ENCODE measurements around the gene SESN1. TPM values are rescaled to one million over a fixed set of nuclear protein-coding genes. Genes with fewer than 3 reads are reported as not detected.

The SESN1 gene
- polyA plus RNA-seq, 1 donor from 2014 or later = 11.1 TPM

- no peaks in the 10 kb centered on the region for H3K9me3 Mint-ChIP-seq
- no peaks in the 10 kb centered on the region for H3K36me3 Mint-ChIP-seq
- peaks cover 6 to 7% (median 7%) of the 10 kb centered on the region in 3 donors for H3K4me1 Mint-ChIP-seq
- H3K27me3 Mint-ChIP-seq = no peaks in the 10 kb centered on the region
- H3K4me3 Mint-ChIP-seq = no peak overlapping the region
- no peak overlapping the region for H3K27ac Mint-ChIP-seq
Observed at GRCh38 chr6:108948181-108948661, 146.4 kb downstream of the SESN1 start.

GRCh38 chr6:108947114-108947854, 147.4 kb downstream of the SESN1 start:
- H3K27me3 Mint-ChIP-seq = no peaks in the 10 kb centered on the region
- peaks cover 7 to 14% (median 13%) of the 10 kb centered on the region in 3 donors for H3K4me1 Mint-ChIP-seq
- H3K9me3 Mint-ChIP-seq = no peaks in the 10 kb centered on the region
- peak overlapping the region in 1 of 3 donors; percentile 69 for H3K27ac Mint-ChIP-seq
- H3K4me3 Mint-ChIP-seq = no peak overlapping the region
- H3K36me3 Mint-ChIP-seq = no peaks in the 10 kb centered on the region

- no peaks in the 10 kb centered on the region for H3K27me3 Mint-ChIP-seq
- no peak overlapping the region for H3K4me3 Mint-ChIP-seq
- peaks cover 7 to 16% (median 13%) of the 10 kb centered on the region in 3 donors for H3K4me1 Mint-ChIP-seq
- H3K9me3 Mint-ChIP-seq = no peaks in the 10 kb centered on the region
- no peaks in the 10 kb centered on the region for H3K36me3 Mint-ChIP-seq
- H3K27ac Mint-ChIP-seq = peak overlapping the region in 1 of 3 donors; percentile 69
Observed at GRCh38 chr6:108946695-108947094, 148.0 kb downstream of the SESN1 start.

GRCh38 chr6:108945681-108946159, 148.9 kb downstream of the SESN1 start:
- Mint-ChIP-seq H3K27me3 (no peaks in the 10 kb centered on the region), H3K36me3 (no peaks in the 10 kb centered on the region), H3K9me3 (no peaks in the 10 kb centered on the region), H3K4me1 (peaks cover 7 to 16% (median 13%) of the 10 kb centered on the region in 3 donors), H3K27ac (no peak overlapping the region), H3K4me3 (no peak overlapping the region)

GRCh38 chr6:108944707-108945680, 149.7 kb downstream of the SESN1 start:
- Mint-ChIP-seq H3K4me3 (peak overlapping the region in 1 of 4 donors; percentile 6), H3K9me3 (no peaks in the 10 kb centered on the region), H3K27ac (no peak overlapping the region), H3K4me1 (peaks cover 7 to 16% (median 13%) of the 10 kb centered on the region in 3 donors), H3K27me3 (no peaks in the 10 kb centered on the region), H3K36me3 (peaks cover 1% of the 10 kb centered on the region)

GRCh38 chr6:108944071-108944470, 150.6 kb downstream of the SESN1 start:
- peaks cover 7 to 16% (median 13%) of the 10 kb centered on the region in 3 donors for H3K4me1 Mint-ChIP-seq
- no peak overlapping the region for H3K4me3 Mint-ChIP-seq
- no peak overlapping the region for H3K27ac Mint-ChIP-seq
- H3K36me3 Mint-ChIP-seq = peaks cover 1% of the 10 kb centered on the region
- no peaks in the 10 kb centered on the region for H3K27me3 Mint-ChIP-seq
- H3K9me3 Mint-ChIP-seq = no peaks in the 10 kb centered on the region

- peaks cover 7 to 14% (median 13%) of the 10 kb centered on the region in 3 donors for H3K4me1 Mint-ChIP-seq
Observed at GRCh38 chr6:108942556-108943492, 151.8 kb downstream of the SESN1 start.

GRCh38 chr6:108941859-108942258, 152.8 kb downstream of the SESN1 start:
- no peak overlapping the region for H3K27ac Mint-ChIP-seq

More at GRCh38 chr6:108942556-108943492, 151.8 kb downstream of the SESN1 start:
- Mint-ChIP-seq H3K27ac (peak overlapping the region in 1 of 3 donors; percentile 16), H3K27me3 (no peaks in the 10 kb centered on the region), H3K9me3 (no peaks in the 10 kb centered on the region), H3K4me3 (peak overlapping the region in 2 of 4 donors; percentile 3 to 65), H3K36me3 (peaks cover 1% of the 10 kb centered on the region)

GRCh38 chr6:108941281-108941680, 153.4 kb downstream of the SESN1 start:
- peaks cover 0 to 13% (median 10%) of the 10 kb centered on the region in 3 donors for H3K4me1 Mint-ChIP-seq
- H3K36me3 Mint-ChIP-seq = peaks cover 1% of the 10 kb centered on the region
- H3K4me3 Mint-ChIP-seq = no peak overlapping the region
- H3K9me3 Mint-ChIP-seq = no peaks in the 10 kb centered on the region
- H3K27ac Mint-ChIP-seq = no peak overlapping the region
- peaks cover 3% of the 10 kb centered on the region for H3K27me3 Mint-ChIP-seq

More at GRCh38 chr6:108941859-108942258, 152.8 kb downstream of the SESN1 start:
- no peaks in the 10 kb centered on the region for H3K9me3 Mint-ChIP-seq
- H3K36me3 Mint-ChIP-seq = peaks cover 1% of the 10 kb centered on the region
- no peak overlapping the region for H3K4me3 Mint-ChIP-seq
- H3K27me3 Mint-ChIP-seq = peaks cover 2% of the 10 kb centered on the region
- peaks cover 3 to 13% (median 13%) of the 10 kb centered on the region in 3 donors for H3K4me1 Mint-ChIP-seq

GRCh38 chr6:108940741-108941140, 153.9 kb downstream of the SESN1 start:
- Mint-ChIP-seq H3K9me3 (no peaks in the 10 kb centered on the region), H3K27ac (no peak overlapping the region), H3K36me3 (peaks cover 1% of the 10 kb centered on the region), H3K4me3 (no peak overlapping the region), H3K27me3 (peaks cover 3% of the 10 kb centered on the region), H3K4me1 (peaks cover 0 to 13% (median 10%) of the 10 kb centered on the region in 3 donors)

GRCh38 chr6:108937170-108937569, 157.5 kb downstream of the SESN1 start:
- Mint-ChIP-seq H3K4me1 (peaks cover 0 to 3% (median 2%) of the 10 kb centered on the region in 3 donors), H3K36me3 (peaks cover 1% of the 10 kb centered on the region), H3K4me3 (no peak overlapping the region), H3K27me3 (peaks cover 4% of the 10 kb centered on the region), H3K27ac (no peak overlapping the region), H3K9me3 (no peaks in the 10 kb centered on the region)

All from IgD-negative memory B cell (primary cell).